Adrenal gland (tissue), 5 donors: Measurements from ENCODE around the gene UNG.

Source experiments
- POLR2A ChIP-seq, 2 donors: fragments of 450-650 bp; IDR thresholded peaks; one replicate each; pipeline ENCODE4 v1.6.1; 2017; ENCODE audit warnings: antibody characterized with exemption in 2 of 2, mild to moderate bottlenecking in 2 of 2, moderate library complexity in 1 of 2
- TF ChIP-seq, protein P1 (sequence below), 6 experiments: fragments of 450-650 bp in 4 of 6; fragments of 200-600 bp in 2 of 6; sonication (generic) in 1 of 6; IDR thresholded peaks; 1 replicate in 5 of 6; 2 replicates in 1 of 6; pipeline versions ENCODE4 v1.5.1 to v1.8.0; 2016 to 2021; ENCODE audit warnings: antibody characterized with exemption in 6 of 6, mild to moderate bottlenecking in 2 of 6, moderate library complexity in 1 of 6
- donor health status: DM: no; HTN: no; CAD: no.

DNA sequence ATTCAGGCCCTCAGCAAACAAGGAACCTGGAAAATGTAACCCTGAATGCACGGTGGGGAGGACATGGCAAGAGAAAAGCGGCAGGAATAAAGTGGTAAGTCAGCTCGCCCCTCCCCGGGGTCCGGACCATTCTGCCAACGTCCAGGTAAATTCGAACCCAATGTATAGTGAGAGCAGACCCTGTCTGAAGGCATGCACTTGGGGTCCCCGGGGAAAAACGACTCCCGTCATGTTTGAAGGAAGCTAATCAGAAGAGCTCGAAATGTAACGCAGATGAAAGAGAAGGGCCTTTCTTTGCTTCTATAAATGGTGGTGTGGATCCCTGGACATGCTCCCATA, 19.2 kb downstream of the UNG start:
- TF ChIP-seq, protein P1, sequence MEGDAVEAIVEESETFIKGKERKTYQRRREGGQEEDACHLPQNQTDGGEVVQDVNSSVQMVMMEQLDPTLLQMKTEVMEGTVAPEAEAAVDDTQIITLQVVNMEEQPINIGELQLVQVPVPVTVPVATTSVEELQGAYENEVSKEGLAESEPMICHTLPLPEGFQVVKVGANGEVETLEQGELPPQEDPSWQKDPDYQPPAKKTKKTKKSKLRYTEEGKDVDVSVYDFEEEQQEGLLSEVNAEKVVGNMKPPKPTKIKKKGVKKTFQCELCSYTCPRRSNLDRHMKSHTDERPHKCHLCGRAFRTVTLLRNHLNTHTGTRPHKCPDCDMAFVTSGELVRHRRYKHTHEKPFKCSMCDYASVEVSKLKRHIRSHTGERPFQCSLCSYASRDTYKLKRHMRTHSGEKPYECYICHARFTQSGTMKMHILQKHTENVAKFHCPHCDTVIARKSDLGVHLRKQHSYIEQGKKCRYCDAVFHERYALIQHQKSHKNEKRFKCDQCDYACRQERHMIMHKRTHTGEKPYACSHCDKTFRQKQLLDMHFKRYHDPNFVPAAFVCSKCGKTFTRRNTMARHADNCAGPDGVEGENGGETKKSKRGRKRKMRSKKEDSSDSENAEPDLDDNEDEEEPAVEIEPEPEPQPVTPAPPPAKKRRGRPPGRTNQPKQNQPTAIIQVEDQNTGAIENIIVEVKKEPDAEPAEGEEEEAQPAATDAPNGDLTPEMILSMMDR (IDR thresholded peaks at IDR 0.05), result no peak
- TF ChIP-seq POLR2A (IDR thresholded peaks at IDR 0.05), result no peak
